Inflammatory macrophage (primary cell): ENCODE measurements around the gene CEP135.
"Not testable (repeated sequence)": the region's sequence is repeated elsewhere in the genome, so short reads cannot be mapped to it uniquely, and the experiment has no call there.

ENCODE experiments used
- DNase-seq, 2 donors: peaks; one replicate each; pipeline ENCODE4 v3.0.0-alpha.2; 2020 to 2022
- total RNA-seq, 18 experiments: gene quantifications; one replicate each; lab custom pipeline; 2026; ENCODE audit warnings: mixed read lengths in 6 of 18, inconsistent platforms in 2 of 18; lab: John Stamatoyannopoulos, UW

Gene CEP135, protein sequence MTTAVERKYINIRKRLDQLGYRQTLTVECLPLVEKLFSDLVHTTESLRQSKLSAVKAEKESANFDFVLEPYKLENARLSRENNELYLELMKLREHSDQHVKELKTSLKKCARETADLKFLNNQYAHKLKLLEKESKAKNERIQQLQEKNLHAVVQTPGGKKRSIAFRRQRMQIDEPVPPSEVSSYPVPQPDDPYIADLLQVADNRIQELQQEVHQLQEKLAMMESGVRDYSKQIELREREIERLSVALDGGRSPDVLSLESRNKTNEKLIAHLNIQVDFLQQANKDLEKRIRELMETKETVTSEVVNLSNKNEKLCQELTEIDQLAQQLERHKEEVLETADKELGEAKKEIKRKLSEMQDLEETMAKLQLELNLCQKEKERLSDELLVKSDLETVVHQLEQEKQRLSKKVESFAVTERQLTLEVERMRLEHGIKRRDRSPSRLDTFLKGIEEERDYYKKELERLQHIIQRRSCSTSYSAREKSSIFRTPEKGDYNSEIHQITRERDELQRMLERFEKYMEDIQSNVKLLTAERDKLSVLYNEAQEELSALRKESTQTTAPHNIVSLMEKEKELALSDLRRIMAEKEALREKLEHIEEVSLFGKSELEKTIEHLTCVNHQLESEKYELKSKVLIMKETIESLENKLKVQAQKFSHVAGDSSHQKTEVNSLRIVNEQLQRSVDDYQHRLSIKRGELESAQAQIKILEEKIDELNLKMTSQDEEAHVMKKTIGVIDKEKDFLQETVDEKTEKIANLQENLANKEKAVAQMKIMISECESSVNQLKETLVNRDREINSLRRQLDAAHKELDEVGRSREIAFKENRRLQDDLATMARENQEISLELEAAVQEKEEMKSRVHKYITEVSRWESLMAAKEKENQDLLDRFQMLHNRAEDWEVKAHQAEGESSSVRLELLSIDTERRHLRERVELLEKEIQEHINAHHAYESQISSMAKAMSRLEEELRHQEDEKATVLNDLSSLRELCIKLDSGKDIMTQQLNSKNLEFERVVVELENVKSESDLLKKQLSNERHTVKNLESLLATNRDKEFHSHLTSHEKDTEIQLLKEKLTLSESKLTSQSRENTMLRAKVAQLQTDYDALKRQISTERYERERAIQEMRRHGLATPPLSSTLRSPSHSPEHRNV
- 17.8 to 62.4 (median 27.5) reads per million in 18 experiments for total RNA-seq

DNA sequence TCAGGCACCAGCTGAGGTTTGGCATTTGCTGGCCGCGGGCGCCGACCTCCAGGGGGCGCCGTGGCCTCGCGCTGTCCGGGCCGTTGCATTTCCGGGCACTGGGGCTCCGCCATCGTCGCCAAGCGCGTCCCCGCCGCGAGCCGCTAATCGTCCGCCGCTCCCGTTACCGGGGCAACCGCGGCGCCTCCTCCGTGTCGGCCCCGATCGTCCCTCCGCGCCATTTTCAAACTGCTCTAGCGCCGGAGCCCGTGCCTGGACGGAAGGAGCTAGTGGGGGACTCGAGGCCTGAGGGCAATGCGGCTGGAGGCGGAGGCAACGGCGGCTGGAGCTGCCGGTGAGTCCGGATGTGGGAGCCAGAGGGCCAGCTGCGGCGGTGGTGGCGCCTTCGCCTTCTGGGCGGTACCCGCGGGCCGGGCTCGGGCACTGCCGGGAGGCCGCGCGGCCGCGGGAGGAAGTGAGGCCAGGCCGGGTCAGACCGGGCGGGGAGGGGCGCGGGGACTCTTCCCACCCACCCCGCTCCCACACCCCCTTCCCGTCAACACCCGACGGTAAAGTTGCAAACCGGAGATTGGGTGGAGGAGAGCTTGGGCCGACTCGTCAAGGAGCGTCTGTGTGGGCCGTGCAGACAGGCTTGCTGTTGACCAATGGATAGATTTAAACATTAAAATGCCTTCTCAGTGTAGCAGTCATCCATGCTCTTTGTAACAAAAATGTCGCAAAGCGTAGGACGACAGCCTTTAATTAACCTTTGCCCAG, at the start of gene CEP135:
Gene CEP135, plus strand, starts transcription at position 220 of the 756 bp plus-strand sequence. CDS start 3,186 bp downstream, outside the sequence.
- DNase-seq = peak; percentile 95

DNA sequence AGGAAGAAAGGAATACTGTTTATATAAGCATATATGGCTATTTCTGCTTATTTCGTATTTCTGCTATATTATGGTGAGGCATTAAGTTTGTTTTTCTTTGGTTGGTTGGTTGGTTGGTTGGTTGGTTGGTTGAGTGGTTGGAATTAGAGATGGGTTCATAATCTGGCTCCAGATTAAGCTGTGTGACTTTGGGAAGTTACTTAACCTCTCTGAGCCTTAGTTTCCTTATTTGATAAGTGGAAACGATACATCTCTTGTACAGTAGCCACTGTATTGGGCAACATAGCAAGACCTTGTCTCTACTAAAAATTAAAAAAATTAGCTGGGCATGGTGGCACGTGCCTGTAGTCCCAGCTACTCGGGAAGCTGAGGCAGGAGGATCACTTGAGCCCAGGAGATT, 46.1 kb upstream of the CEP135 start:
- no peak for DNase-seq

DNA sequence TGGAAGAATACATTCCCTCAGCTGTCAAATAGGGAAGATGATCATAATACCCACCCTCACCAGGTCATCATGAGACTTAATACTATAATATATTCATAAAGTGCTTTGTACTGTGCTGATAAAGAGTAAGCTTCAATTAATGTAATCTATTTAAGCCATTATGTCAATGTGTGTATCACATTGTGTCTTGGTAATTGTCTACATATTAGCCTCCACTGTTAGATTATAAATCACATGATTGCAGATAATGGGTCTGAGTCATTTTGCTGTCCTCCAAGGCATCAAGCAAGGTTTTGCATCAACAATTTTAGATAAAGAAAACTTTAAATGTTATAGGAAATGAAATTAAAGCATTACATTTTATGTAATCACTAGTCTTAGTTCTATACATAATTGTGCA, 45.2 kb upstream of the CEP135 start:
- no peak for DNase-seq

DNA sequence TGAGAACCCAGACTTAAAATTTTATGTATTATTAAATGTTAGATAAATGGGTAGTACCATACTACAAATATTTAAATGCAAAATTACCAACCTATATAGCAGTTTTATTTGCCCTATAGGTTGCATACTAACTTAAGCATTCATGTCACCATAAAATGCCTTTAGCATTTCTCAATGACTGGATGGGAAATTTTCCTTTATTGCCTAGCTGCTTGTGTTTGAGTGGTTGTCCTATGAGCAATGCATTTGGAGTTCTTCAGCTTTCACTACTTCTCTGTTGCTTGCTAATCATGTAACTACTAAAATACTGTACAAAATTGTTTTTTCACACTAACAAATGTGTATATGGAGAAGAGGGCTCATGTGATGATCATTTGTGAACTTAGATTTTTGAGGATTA, 44.2 kb upstream of the CEP135 start:
- no peak for DNase-seq

DNA sequence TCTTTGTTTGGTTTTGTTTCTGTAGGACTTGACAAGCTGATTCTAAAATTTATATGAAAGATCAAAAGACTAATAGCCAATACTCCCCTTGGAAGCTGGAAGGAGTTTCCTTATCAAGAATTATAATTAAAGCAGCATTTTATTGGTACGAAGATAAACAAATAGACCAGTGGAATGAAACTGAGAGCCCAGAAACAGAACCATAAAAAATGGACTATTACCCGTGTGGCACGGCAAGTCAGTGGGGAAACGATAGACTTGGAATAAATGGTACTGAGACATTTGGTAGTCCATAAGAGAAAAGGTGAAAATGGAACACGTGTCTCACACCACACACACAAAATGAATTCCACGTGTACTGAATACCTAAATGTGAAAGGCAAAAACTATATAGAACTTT, 42.4 kb upstream of the CEP135 start:
- DNase-seq = no peak

DNA sequence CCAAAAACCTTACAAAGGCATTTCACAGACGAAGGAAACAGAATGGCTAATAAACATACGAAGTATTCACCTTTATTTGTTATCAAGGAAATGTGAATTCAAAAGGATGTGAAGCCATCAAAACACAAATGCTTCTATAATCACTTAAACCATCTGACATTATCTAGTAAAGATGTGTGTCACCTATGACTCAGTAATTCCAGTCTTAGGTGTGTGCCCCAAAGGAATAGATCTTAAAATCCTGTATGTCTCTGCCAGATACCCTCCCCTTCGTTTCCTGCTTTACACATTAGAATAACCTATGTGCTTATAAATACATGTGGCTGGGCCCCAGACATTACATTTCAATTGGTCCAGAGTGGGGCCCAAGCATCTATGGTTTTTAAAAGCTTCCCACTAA, 41.8 kb upstream of the CEP135 start:
- DNase-seq = no peak

DNA sequence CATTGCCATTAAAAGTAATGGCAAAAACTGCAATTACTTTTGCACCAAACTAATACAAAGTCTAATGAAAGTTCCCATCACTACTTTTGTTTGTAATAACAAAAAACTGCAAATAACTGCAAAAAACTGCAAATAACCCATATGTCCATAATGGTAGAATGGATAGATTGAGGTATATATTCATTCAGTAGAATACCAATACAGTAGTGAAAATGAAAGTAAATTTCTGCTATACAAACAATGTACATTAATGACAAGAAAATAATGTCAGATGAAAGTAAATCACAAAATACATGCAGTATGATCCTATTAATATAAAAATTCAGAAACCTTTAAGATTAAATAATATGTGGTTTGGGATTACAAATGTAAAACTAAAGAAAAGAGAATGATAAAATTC, 41.3 kb upstream of the CEP135 start:
- DNase-seq = no peak

DNA sequence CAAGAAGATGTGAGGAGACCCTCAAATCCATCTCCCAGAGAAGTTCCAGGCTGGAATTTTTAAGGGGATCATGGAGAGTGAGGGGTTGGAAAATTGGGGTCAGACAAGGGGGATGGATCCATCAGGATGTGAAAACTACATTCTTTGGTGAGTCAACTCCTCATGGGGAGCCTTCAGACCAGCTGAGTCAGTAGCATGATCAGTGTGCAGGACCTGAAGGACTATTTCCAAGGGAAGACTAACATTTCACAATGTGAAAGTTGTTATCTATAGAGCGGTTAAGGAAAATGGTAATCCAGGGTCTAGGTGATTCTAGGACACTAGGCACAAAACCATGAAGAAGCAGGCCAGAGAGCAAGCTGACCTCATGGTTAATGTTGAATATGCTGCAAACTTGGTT, 38.6 kb upstream of the CEP135 start:
- DNase-seq = no peak

DNA sequence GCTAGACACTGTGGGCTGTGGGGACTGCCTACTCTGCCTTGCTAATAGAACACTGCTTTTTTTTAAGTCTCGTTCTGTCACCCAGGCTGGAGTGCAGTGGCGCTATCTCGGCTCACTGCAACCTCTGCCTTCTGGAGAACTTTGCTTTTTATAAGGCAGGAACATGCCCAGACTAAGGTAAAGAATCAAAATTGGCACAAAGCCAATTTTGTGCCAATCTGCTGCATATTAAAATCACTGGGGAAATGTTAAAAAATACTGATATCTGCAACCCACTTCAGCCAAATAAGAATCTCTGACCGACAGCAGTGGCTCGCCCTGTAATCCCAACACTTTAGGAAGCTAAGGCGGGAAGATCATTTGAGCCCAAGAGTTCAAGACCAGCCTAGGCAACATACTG, 36.5 kb upstream of the CEP135 start:
- no peak for DNase-seq

DNA sequence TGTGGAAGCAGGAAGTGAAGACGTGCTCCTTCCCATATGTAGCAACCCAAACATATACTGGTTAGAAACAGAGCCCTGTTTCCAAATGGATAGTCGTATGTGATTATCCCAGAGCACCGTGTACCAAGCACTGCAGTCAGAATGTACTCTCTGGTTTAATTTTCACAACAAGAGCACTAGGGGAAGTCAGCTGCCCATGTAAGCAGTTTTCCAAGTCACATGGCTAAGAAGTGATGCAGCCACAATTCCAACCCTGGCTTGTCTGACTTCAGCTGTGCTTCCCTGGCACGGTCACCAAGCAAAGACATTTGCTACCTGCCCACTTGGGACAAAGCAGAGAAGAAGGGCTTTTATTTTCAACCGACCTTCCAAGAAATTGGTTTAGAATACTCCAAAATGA, 28.2 kb upstream of the CEP135 start:
- peak; percentile 26 to 37 for DNase-seq

DNA sequence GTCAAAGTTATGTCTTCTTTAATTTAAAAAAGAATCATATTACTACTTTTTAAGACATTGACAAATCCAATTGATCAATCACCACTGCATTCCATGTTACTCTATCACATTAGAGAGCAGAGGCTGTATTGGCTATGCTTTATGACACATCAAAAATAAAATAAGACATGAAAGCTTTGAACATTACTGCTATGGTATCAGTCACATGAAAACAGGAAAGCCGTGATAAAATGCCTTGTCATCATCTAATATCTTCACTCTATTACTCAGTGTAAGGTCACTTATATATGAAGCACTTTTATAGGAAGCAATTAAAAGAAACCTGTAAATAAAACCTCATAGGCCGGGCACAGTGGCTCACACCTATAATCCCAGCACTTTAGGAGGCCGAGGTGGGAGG, 27.7 kb upstream of the CEP135 start:
- DNase-seq = no peak

DNA sequence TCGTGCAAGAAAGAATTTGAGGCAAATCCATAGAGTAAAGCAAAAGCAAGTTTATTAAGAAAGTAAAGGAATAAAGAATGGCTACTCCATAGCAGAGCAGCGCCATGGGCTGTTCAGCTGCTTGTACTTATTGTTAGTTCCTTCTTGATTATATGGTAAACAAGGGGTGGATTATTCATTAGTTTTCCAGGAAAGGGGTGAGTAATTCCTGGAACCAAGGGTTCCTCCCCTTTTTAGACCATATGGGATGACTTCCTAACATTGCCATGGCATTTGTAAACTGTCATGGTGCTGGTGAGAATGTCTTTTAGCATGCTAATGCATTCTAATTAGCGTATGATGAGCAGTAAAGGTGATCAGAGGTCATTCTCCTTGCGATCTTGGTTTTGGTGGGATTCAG, 23.5 kb upstream of the CEP135 start:
- DNase-seq = no peak

DNA sequence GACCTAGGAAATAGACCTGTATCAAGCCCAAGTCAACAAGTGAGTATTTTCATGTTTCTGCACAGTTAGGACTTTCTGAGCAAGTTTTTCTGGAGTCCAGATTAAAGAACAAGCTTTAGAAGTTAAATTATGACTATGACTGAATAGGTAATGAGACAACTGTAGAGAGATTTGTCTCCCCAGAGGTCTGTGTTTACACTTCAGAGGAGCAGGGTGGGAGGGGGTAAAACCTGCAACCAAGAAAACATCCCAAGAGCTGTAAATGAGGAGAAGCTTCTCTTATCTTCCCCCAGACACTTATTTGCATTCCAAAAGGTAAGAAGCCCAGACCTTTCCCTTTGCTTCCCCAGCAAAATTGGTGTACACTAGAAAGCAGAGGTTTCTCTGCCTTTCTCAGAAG, 22.1 kb upstream of the CEP135 start:
- no peak for DNase-seq

DNA sequence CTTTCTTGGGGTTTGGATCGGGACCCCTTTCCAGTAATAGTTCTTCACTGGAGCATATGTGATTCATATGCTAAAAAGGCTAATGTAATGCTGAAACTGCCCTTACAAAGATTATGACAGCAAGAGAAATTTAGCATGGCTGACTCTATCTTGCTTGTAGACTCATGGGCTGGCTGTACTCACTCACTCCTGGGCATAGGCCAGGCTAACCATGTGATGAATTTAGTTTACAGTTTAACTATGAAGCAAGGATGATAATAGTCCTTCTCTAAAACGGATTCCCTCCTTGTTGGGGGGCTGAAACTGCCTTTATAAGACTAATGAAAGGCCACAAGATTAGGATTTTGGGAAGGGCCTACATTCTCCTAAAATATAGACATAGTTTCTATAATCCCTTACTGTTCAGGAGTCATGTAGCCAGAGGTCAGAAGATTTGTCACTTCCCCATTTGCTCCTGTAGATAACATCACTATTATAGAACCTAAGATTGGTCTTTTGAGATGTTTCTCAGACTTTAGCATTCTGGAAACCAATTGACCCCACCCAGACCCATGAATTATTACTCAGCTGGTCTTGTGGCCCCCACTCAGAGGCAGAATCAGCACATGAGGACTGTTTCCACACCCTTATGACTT, 20.8 kb upstream of the CEP135 start:
- DNase-seq = no peak

DNA sequence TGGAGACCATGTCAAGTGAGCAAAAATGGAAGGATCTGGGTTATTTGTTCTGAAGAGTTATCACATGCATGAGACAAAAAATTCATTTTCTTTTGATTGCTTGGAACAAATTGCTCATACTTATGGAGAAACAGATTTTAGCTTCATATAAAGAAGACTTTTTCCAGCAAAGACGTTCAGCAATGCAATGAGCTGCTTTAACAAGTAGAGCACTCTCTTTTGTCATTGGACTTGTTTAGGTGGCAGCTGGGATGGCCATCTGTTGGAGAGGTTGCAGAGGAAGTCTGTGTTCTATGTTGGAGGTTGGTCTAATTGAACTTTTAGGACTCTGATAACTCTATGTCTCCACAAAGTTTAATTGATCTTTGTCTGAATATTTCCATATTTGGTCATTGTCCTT, 19.9 kb upstream of the CEP135 start:
- DNase-seq = no peak

DNA sequence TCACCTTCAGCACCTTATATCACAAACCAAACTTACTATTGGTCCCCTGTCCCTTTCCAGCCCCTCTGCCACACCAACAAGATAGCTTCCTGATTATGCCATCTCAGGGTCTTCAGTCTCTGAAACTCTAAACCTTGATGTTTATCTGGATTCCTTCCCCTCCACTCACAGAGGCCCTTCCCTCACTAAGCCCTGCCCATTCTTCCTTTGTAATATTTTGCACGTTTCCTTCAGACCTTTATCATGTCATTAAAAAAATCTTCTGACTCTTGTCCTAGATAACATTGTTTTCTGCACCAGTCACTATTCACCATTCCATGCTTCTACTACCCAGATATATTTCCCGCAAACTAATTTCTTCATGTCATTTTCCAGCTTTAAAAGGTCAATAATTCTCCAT, 17.7 kb upstream of the CEP135 start:
- DNase-seq = no peak

DNA sequence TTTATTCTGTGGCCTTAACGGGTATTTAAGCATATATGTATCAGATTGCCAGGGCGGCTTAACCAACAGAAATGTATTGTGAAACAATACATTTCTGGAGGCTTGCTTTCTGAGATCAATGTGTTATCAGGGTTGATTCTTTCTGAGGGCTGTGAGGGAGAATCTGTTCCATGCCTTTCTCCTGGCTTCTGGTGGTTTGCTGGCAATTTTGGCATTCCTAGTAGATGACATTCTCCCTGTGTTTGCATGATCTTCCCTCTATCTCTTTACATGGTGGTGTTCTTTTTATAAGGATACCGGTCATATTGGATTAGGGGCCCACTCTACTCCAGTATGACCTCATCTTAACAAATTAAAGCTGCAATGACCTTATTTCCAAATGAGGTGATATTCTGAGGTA, 16.9 kb upstream of the CEP135 start:
- no peak for DNase-seq

DNA sequence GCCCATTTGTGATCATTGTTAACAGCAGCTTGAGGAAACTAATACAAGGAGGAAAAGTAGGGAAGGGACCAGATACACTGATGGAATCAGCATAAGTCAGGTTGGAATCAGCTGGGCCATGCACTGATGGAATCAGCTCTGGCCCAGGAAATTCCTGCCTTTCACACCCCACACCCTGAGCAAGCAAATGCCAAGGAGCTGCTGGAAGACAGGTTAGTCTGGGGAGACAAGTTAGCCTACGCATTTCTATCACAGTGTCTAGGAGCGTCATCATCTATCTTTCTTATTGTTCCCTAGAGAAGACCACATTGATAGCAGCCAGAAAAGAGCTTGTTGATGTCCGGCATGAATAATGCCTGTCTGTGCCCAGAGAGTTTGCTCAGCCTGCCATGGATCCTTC, 16.2 kb upstream of the CEP135 start:
- no peak for DNase-seq

DNA sequence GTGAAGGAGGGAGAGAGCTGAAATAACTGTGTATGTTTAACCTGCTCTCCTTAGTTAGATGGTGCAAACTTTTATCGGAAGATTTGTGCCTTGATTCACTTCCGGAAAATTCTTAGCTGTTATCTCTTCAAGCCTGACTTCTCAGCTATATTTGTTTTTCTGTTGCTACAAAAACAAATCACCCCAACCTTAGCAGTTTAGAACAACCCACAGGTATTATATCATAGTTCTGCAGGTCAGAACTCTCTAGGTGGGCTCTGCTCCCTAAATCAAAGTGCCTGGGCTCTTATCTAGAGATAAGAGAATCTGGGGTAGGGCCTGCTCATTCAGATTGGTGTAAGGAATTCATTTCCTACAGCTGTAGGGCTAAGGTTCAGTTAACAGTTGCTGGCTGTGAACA, 15.1 kb upstream of the CEP135 start:
- DNase-seq = no peak

DNA sequence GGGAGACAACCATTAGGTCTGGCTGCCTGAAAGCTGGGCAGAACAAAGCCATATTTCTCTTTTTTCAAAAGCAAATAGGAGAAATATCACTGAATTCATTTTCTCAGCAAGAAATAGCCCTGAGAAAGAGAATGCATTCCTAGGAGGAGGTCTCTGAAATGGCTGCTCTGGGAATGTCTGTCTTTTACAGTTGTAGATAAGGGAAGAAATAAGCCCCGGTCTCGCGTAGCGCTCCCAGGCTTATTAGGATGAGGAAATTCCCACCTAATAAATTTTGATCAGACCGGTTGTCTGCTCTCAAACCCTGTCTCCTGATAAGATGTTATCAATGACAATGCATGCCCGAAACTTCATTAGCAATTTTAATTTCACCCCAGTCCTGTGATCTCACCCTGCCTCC, 12.8 kb upstream of the CEP135 start:
- not testable (repeated sequence) for DNase-seq

DNA sequence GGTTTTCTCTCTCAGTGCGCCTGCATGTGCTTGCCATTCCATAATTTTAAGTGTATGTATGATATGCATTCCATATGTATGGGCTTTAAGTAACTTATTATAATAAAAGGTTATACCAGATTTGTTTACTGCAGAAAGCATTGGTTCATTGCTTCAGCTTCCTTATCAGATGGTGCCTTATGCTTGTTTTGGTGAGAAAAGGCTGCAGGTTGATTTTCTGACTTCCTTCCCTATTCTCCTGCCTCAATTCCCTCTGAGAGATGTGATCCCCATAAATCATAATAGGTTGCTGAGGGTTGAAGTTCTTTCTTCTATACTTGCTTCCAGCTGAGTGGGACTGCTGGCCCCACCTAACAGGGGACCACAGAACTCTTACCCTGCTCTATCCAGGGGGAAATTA, 10.3 kb upstream of the CEP135 start:
- DNase-seq = no peak

DNA sequence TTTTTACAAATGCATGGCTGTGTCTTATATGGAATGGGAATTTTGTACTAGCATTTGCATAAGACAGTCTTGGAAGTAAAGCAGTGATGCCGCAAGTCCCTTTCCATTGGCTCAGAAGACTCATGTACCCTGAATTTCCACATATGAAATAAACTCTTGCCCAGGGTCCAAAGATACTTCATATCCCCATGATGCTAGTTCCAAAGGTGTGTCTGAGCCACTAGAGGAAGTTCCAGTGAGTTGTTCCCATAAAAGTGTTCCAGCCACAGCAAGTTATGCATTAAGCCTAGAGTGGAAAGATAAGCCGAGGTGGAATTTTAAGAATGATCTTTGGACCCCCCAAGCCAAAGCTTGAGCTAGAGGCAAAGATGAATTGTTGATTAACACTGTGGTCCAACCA, 9.3 kb upstream of the CEP135 start:
- DNase-seq = no peak
